Esophagus muscularis mucosa (tissue), 3 donors: ENCODE results near the gene PRR18.

Source experiments
- CTCF ChIP-seq, 3 experiments: fragments of 200-600 bp in 2 of 3; fragments of 450-650 bp in 1 of 3; sonication (generic) in 2 of 3; IDR thresholded peaks; one replicate each; pipeline ENCODE4 v1.5.1; 2017 to 2019; ENCODE audit warnings: antibody characterized with exemption in 3 of 3, mild to moderate bottlenecking in 2 of 3, moderate library complexity in 1 of 3
- POLR2AphosphoS5 ChIP-seq, 2 donors: sonication (generic); formaldehyde crosslinking; IDR thresholded peaks; one replicate each; pipeline ENCODE4 v1.6.1; 2017; ENCODE audit warnings: antibody characterized with exemption in 2 of 2

GRCh38 chr6:166352923-166353322 is 44.7 kb upstream of the PRR18 start:
- no peak for TF ChIP-seq CTCF (IDR thresholded peaks at IDR 0.05)
- TF ChIP-seq POLR2AphosphoS5 (IDR thresholded peaks at IDR 0.05) = no peak
